Endothelial cell of hepatic sinusoid (primary cell): Measurements from ENCODE around the gene WDR48.

Experiments used
- in situ Hi-C: cut with HindIII; loops from 2 replicates; pipeline ENCODE4 v1.10.0; 2017; ENCODE audit warnings: low sequenced_read_pairs

The WDR48 gene

GRCh38 chr3:39099738-39100499, 48.1 kb downstream of the WDR48 start:
- in situ Hi-C loops = no loop called here

GRCh38 chr3:39100500-39100886, 48.7 kb downstream of the WDR48 start:
- in situ Hi-C loops = no loop called here

- in situ Hi-C loops = no loop called here
Measured at GRCh38 chr3:39101022-39101689, 49.3 kb downstream of the WDR48 start.

- in situ Hi-C loops = no loop called here
Measured at GRCh38 chr3:39102504-39103323, 50.9 kb downstream of the WDR48 start.

- in situ Hi-C loops = no loop called here
Measured at GRCh38 chr3:39103324-39103693, 51.5 kb downstream of the WDR48 start.

- in situ Hi-C loops = no loop called here
Measured at GRCh38 chr3:39103791-39104552, 52.2 kb downstream of the WDR48 start.

GRCh38 chr3:39104961-39105686, 53.3 kb downstream of the WDR48 start:
- in situ Hi-C loops = loop anchor here (5.0 kb wide), 1 partner anchor 87 kb away; the partner anchor contains the start of gene XIRP1

GRCh38 chr3:39105687-39106063, 53.9 kb downstream of the WDR48 start:
- in situ Hi-C loops = loop anchor here (5.0 kb wide), 1 partner anchor 87 kb away; the partner anchor contains the start of gene XIRP1

- in situ Hi-C loops = loop anchor here (5.0 kb wide), 1 partner anchor 86 kb away; the partner anchor contains the start of gene XIRP1
Measured at GRCh38 chr3:39106281-39106811, 54.5 kb downstream of the WDR48 start.

GRCh38 chr3:39106851-39107387, 55.1 kb downstream of the WDR48 start:
- in situ Hi-C loops = loop anchor here (5.0 kb wide), 1 partner anchor 85 kb away; the partner anchor contains the start of gene XIRP1

GRCh38 chr3:39107388-39108199, 55.8 kb downstream of the WDR48 start, which contains the start of the genes GORASP1 and TTC21A:
TSS of gene GORASP1 (minus strand) at chr3:39107627. CDS start at chr3:39107541, 86 bp downstream.
TSS of gene TTC21A (plus strand) at chr3:39107680. CDS start at chr3:39107838, 158 bp downstream.
- in situ Hi-C loops = loop anchor here (5.0 kb wide), 1 partner anchor 85 kb away; the partner anchor contains the start of gene XIRP1

- in situ Hi-C loops = loop anchor here (5.0 kb wide), 1 partner anchor 84 kb away; the partner anchor contains the start of gene XIRP1
Measured at GRCh38 chr3:39108200-39108710, 56.4 kb downstream of the WDR48 start.

GRCh38 chr3:39109086-39109485, 57.3 kb downstream of the WDR48 start:
- in situ Hi-C loops = loop anchor here (5.0 kb wide), 1 partner anchor 83 kb away; the partner anchor contains the start of gene XIRP1

- in situ Hi-C loops = no loop called here
Measured at GRCh38 chr3:39110041-39110639, 58.3 kb downstream of the WDR48 start.

GRCh38 chr3:39112113-39112512, 60.3 kb downstream of the WDR48 start:
- in situ Hi-C loops = no loop called here

GRCh38 chr3:39112535-39112934, 60.7 kb downstream of the WDR48 start:
- in situ Hi-C loops = no loop called here

GRCh38 chr3:39113291-39113690, 61.5 kb downstream of the WDR48 start:
- in situ Hi-C loops = no loop called here
